ENCODE data around the gene GUCA2A.

Gene GUCA2A

DNA sequence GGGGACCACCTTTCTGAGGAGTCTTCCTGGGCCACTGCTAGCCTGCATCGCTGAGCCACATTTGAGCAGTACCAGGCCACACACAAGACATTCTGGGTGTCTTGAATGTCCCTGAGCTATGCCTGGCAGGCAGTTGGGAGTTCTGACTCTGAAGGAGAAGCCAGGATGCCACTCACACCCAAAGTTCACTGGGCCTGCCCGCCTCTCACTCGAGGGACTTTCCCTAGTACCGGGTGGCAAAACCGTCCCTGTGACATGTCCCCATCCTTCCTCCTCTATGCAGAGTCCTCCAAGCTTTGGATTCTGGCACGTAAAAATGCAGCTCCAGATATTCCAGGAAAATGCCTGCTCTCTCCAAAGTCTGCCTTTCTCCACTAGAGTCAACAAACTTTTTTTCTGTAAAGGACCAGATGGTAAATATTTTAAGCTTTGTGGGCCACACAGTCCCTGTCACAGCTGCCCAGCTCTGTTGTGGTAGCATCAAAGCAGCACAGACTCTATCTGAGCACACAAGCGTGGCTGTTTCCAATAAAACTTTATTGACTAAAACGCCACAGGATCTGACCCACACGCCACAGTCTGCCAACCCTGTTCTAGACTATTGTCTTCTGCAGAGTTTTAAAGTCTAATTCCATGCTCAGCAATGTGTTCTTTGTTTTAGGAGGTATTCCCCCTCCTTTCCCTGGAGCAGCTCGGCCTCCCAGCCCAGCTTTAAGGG is 30.6 kb downstream of the GUCA2A start:
- DNase-seq = peak in 1 of 58 donors; percentile 14

DNA sequence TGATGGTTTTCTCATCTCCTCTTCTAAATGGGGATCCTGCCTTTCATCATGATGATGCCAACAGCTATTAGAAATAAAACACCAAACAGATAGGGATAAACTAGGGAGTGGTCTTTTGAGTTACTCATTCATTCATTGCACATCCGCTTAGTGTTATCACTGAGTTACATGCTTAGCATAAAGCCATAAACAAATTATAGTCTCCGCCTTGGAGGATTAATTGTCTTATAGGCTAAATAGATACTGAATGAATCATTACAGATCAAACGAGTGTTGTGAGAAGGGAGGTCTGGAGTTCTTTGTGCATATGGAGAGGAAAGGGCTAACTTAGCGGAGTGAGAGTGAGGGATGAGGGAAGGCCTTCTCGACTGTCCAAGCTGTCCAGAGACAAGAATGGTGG is 31.2 kb downstream of the GUCA2A start:
- DNase-seq = no peak

DNA sequence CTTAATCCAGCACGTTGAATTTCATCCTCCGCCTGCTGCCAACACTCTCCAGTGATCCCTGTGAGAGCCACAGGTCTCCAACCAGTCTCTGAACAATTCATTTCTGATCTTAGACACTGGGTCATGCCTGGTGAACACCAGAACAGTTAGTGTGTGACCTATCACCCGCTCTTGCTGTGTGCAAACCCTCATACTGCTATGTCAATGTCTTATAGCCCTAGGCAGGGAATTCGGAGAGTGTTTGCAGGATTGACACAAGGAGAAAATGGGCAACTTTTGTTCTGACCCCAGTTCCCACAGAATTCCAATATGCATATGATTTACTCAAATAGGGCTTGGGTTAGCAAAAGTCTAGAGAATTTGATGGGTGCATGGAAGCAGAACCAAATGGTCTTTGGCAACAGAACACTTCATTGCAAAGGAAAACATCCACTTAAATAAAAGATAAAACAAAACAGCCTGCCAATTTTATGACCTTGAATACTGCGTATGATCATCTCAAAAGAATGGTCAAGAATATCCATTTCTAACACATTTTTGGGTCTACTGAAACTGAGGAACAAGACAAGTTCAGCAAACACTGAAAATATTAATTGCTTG is 34.4 kb downstream of the GUCA2A start:
- no peak for DNase-seq

DNA sequence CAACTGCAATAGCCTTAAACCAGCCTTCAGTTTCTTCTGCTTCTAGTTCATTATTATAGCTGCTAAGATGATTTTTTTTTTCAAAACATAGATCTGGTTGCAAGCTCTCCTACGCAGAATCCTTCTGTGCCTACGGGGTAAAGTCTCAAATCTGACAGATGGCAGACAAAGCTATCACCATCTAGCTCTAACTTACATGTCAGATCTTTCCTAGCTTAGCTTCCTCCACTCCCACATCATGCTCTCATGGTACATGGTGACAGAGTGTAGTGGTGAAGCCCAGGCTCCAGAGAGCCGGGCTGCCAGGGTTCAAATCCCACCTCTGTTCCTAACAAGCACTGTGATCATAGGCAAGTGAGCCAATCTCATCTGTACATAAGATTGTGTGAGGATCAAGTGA is 35.6 kb downstream of the GUCA2A start:
- peak in 4 of 58 donors; percentile 23 to 54 (median 29) for DNase-seq

DNA sequence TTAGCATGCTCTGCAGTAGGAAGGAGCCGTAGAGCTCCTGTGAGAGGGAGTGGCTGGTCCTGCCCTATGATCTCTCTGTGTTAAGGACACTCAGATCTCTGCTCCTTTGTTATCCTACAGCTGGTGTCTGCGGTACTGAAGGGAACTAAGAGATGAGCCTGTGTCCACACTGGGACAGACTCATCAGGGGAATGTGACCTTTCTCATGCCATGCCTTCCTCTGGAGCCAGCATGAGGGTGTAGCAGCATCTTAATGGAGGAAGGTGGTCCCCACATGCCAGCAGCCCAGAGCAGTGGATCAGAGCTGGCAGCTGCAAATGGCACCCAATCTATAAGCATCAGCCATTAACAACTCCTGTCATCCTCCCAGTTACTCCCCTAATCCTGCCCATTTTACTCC is 36.0 kb downstream of the GUCA2A start:
- no peak for DNase-seq

DNA sequence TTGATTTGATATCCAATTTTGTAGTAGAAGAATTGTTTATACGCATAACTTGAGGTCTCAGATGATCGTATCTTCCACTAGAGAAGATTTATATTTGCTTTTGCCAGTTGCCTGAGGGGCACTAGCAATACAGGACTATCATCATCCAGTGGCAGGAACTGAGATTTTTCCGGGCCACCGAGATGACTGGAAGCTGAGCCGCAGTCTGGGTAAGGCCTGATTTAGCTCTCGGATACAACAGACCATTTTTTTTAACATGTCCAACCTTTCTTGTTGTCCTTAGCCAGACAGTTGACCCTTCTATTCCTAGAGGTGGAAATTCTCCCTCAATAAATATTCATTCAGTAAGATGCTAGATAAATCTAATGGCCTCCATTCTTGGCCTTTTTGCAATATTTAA is 36.8 kb downstream of the GUCA2A start:
- no peak for DNase-seq

DNA sequence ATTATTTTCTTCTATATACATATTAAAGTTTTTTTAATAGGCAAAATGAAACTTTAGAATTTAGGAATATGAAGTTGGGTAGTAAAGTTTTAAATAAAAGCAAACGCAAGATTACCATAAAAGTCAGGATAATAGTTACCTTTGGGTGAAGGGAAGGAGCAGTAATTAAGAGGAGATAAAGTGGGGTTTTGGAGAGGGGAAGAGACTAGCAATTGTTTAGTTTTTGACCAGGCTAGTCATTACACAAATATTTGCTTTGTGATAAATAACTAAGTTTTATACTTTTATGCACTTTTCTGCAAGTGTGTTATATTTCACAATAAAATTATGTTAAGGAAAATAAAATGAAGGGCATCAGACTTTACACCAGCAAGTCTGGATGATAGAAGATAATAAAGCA is 39.0 kb downstream of the GUCA2A start:
- no peak for DNase-seq

DNA sequence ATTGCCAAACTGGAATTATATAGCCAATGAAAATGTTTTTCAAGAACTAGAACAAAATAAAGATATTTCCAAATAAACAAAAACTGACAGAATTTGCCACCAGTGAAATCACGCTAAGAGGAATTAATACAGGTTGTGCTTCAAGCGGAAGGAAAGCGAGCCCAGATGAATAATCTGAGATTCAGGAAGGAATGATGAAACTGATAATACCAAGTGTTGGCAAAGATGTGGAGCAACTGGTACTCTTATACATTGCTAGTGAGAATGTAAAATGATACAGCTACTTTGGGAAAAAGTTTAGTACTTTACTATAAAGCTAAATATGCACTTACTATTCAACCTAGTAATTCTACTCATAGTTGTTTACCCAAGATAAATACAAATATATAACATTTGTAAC is 42.1 kb downstream of the GUCA2A start:
- no peak for DNase-seq

DNA sequence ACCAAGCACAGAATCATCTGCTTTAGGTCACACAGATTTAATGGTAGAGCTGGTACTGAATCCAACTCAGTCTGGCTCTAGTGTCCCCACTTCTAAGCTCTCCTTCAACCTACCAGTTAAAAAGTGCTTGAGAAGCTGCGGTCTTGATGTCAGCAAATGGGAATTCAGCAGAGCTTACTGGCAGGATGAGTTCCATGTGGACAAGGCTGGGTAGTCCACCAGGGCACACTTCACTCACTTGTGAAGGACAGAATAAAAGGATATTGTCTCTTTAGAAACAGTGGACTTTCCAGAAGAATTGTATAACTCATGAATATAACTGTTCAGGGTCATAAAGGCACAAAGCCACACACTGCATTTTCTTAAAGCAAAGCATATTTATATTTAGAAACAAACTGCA is 46.4 kb downstream of the GUCA2A start:
- DNase-seq = no peak

DNA sequence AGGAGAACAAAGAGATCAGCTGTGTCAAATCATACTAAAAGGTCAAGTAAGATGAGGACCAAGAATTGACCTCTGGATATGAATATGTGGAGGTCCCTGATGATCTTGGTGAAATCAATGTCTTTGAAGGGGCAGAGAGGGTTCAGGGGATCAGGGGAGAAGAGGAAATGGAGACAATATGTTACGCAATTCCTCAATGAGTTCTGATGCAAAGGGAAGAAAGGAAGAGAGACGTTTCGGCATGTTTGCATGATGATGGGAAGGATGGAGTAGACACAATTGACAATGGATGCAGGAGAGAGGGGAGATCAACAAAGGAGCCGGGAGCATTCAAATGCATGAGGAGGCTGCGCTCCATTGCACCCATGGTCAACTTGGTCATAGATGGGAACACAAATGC is 47.3 kb downstream of the GUCA2A start:
- no peak for DNase-seq

DNA sequence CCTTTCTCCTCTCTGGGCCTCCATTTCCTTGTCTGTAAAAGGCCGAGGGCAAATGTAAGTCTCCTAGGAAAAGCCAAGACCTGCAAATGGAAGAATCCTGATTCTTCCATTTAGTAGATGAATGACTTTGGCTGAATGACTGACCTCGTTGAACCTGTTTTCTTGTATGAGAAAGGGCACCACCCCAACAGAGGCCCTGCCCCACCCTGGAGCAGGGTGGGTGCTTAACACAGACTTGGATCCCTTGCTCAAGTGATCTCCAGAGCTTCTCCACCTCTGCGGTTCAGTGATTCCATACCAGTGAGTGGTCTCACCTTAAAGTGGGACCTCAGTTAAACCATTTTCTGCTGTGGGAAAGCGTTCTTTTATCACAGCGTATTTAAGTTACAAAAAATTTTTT is 50.3 kb downstream of the GUCA2A start:
- no peak for DNase-seq

Measured in anterior cingulate cortex (tissue), 58 donors.